Endothelial cell of umbilical vein (primary cell): ENCODE data around the gene PACS1. TPM values are rescaled to one million over a fixed set of nuclear protein-coding genes. Genes with fewer than 3 reads are reported as not detected.

Experiments
- BruUV-seq: library from RNA; stranded (reverse); fragments of 400-500 nt; replicated peaks from 2 replicates; lab custom pipeline; 2021; lab: Mats Ljungman, UMichigan
- CTCF ChIA-PET: fragments of 300-600, 350-600 bp; sonication (Branson Sonifier 250); formaldehyde crosslinking; loops from one replicate; lab custom pipeline; 2021; ENCODE audit warnings: antibody characterized with exemption, inconsistent platforms; lab: Charles Lee
- POLR2A ChIA-PET: fragments of 300-600, 350-600 bp; sonication (Branson Sonifier 250); formaldehyde crosslinking; loops from one replicate; lab custom pipeline; 2021; ENCODE audit warnings: antibody characterized with exemption, inconsistent platforms; lab: Charles Lee
- DNase-seq: peaks from one replicate; pipeline ENCODE4 v3.0.0-alpha.2; 2011; ENCODE audit warnings: low read depth, low spot score
- FAIRE-seq: peaks from 2 replicates; lab custom pipeline; 2011; peaks lifted over from hg19 to GRCh38; lab: Jason Lieb, UNC
- H2AFZ ChIP-seq: 2 replicates; pipeline ENCODE4 v1.6.0; 2012; ENCODE audit warnings: low read depth, low read length, control low read depth, inconsistent platforms
- H3K27ac ChIP-seq: 2 replicates; pipeline ENCODE4 v1.5.1; 2011; ENCODE audit warnings: low read depth, mild to moderate bottlenecking, control low read depth, low read length, moderate library complexity; ENCODE audit not compliant: insufficient read depth
- H3K27me3 ChIP-seq, 2 experiments: 2 replicates each; pipeline versions ENCODE4 v1.6.0 to v1.6.1; 2011; ENCODE audit warnings: low read length in 2 of 2, mixed read lengths in 1 of 2; ENCODE audit not compliant: control insufficient read depth in 2 of 2, insufficient read depth in 2 of 2
- H3K36me3 ChIP-seq, 2 experiments: 2 replicates in 1 of 2; 3 replicates in 1 of 2; pipeline ENCODE4 v1.5.1; 2011; ENCODE audit warnings: low read length in 2 of 2, mild to moderate bottlenecking in 1 of 2, moderate library complexity in 1 of 2; ENCODE audit not compliant: control insufficient read depth in 2 of 2, insufficient read depth in 2 of 2; ENCODE audit errors: extremely low read depth in 1 of 2
- H3K4me1 ChIP-seq: 3 replicates; pipeline ENCODE4 v1.5.1; 2011; ENCODE audit warnings: mild to moderate bottlenecking, low read length; ENCODE audit not compliant: control insufficient read depth, insufficient read depth; ENCODE audit errors: extremely low read depth
- H3K4me2 ChIP-seq: 2 replicates; pipeline ENCODE4 v1.6.1; 2011; ENCODE audit warnings: low read length, control low read depth, mixed read lengths; ENCODE audit not compliant: insufficient read depth
- H3K4me3 ChIP-seq, 3 experiments: fragments of 200-600 bp in 1 of 3; sonication (generic), shearing (Covaris generic) in 1 of 3; replicated peaks in 1 of 3; 2 replicates each; pipeline ENCODE4 v1.5.1; 2011 to 2016; ENCODE audit warnings: control low read depth in 3 of 3, low read length in 3 of 3, mild to moderate bottlenecking in 2 of 3, inconsistent platforms in 1 of 3, low read depth in 1 of 3, moderate library complexity in 1 of 3; ENCODE audit not compliant: insufficient read depth in 1 of 3
- H3K79me2 ChIP-seq: 2 replicates; pipeline ENCODE4 v1.6.0; 2012; ENCODE audit warnings: low read length, inconsistent platforms; ENCODE audit not compliant: control insufficient read depth, insufficient read depth
- H3K9ac ChIP-seq: replicated peaks from 2 replicates; pipeline ENCODE3; 2011; ENCODE audit warnings: low read length, control low read depth; ENCODE audit not compliant: insufficient read depth; ENCODE audit errors: extremely low read depth
- H3K9me1 ChIP-seq: replicated peaks from 3 replicates; pipeline ENCODE4 v1.6.0; 2011; ENCODE audit warnings: mild to moderate bottlenecking, low read length; ENCODE audit not compliant: control insufficient read depth, insufficient read depth; ENCODE audit errors: extremely low read depth
- H3K9me3 ChIP-seq: replicated peaks from 2 replicates; pipeline ENCODE4 v1.5.1; 2012; ENCODE audit warnings: low read length, inconsistent platforms; ENCODE audit not compliant: control insufficient read depth, insufficient read depth
- H4K20me1 ChIP-seq: replicated peaks from 2 replicates; pipeline ENCODE3; 2011; ENCODE audit warnings: mild to moderate bottlenecking, low read length; ENCODE audit not compliant: control insufficient read depth, insufficient read depth; ENCODE audit errors: extremely low read depth
- EZH2 ChIP-seq: IDR thresholded peaks from 2 replicates; pipeline ENCODE4 v1.6.1; 2012; ENCODE audit warnings: borderline replicate concordance, low read depth, mild to moderate bottlenecking, moderate library complexity, low read length, inconsistent platforms; ENCODE audit not compliant: severe bottlenecking
- FOS ChIP-seq: IDR thresholded peaks from 2 replicates; pipeline ENCODE4 v1.6.1; 2011; ENCODE audit warnings: mild to moderate bottlenecking, low read length, moderate library complexity, borderline replicate concordance; ENCODE audit not compliant: insufficient read depth
- GATA2 ChIP-seq: IDR thresholded peaks from 2 replicates; pipeline ENCODE4 v1.7.0; 2011; ENCODE audit warnings: low read depth, mild to moderate bottlenecking, moderate library complexity, mixed read lengths, low read length; ENCODE audit not compliant: insufficient read length, insufficient read depth
- MYC ChIP-seq: IDR thresholded peaks from one replicate; pipeline ENCODE4 v1.6.1; 2011; ENCODE audit warnings: mild to moderate bottlenecking, low read depth, low read length
- POLR2A ChIP-seq: IDR thresholded peaks from 2 replicates; pipeline ENCODE4 v1.6.1; 2012; ENCODE audit warnings: low read depth, mild to moderate bottlenecking, control low read depth, low read length
- POLR2AphosphoS5 ChIP-seq: IDR thresholded peaks from 2 replicates; pipeline ENCODE4 v1.6.1; 2012; ENCODE audit warnings: low read depth, mild to moderate bottlenecking, control low read depth, low read length, moderate library complexity; ENCODE audit not compliant: insufficient read depth
- dilution Hi-C: fragments of 300-500 bp; cut with MboI; formaldehyde crosslinking; loops from one replicate; pipeline ENCODE4 v1.15.0; 2019; ENCODE audit warnings: low sequenced_read_pairs; ENCODE audit not compliant: extremely low pct_ligation_motif_present
- intact Hi-C: fragments of 100-400 bp; cut with micrococcal nuclease; formaldehyde crosslinking; loops from one replicate; pipeline ENCODE4 v1.10.0; 2022
- polyA plus RNA-seq, 4 experiments: library from polyadenylated mRNA; depleted of rRNA in 3 of 4; stranded (reverse) in 3 of 4; unstranded in 1 of 4; fragments of >200 nt; gene quantifications; 2 replicates each; pipeline versions ENCODE4 v1.2.1 to v1.2.3, GENCODE V29; 2011 to 2012; ENCODE audit warnings: missing spikeins in 1 of 4
- total RNA-seq: library from RNA; stranded (reverse); gene quantifications from 2 replicates; pipeline ENCODE4 v1.2.3, GENCODE V29; 2021
- TF ChIP-seq, protein P1 (sequence below), 2 donors: IDR thresholded peaks; 1 replicate in 1 of 2; 2 replicates in 1 of 2; pipeline ENCODE4 v1.5.1; 2011; ENCODE audit warnings: low read length in 2 of 2, mild to moderate bottlenecking in 2 of 2, moderate library complexity in 2 of 2, control low read depth in 1 of 2, inconsistent platforms in 1 of 2, low read depth in 1 of 2; ENCODE audit not compliant: insufficient read depth in 1 of 2; ENCODE audit errors: extremely low read depth in 1 of 2
- TF ChIP-seq, protein P2 (sequence below): IDR thresholded peaks from 2 replicates; pipeline ENCODE4 v1.6.1; 2011; ENCODE audit not compliant: insufficient read depth, insufficient read length

Gene PACS1
- total and polyA plus RNA-seq, 2 donors (not counting 3 experiments of a cell fraction or from before 2014, with no cell fraction given) = 26.4 to 64.4 TPM

DNA sequence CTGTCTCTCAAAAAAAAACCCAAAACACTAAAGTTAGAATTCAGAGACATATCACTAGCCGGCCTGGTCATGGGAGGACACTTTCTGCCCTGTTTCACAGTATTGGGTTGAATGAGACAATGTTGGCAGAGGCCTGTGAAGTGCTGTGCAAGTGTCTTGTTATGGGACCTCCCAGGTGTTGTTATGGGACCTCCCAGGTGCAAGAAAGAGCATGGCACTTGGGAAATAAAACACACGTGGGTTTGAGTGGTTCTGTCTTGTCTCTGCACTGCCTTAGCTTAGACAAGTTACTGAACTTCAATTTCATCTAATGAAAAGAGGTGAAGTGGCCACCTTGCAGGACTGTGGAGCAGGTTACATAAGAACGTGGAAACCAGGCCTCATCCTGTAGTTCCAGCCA, 169.4 kb downstream of the PACS1 start:
- BruUV-seq = no TSS peak
- Histone ChIP-seq H2AFZ (no peak overlapping the region), H3K4me2 (no peak overlapping the region), H3K9me3 (no peaks in the 10 kb centered on the region), H4K20me1 (no peaks in the 10 kb centered on the region), H3K9ac (no peak overlapping the region), H3K27ac (no peak overlapping the region), H3K36me3 (peaks cover 0 to 47% of the 10 kb centered on the region in 2 experiments), H3K4me1 (no peaks in the 10 kb centered on the region), H3K27me3 (no peaks in the 10 kb centered on the region), H3K79me2 (no peaks in the 10 kb centered on the region), H3K4me3 (no peak overlapping the region), H3K9me1 (no peaks in the 10 kb centered on the region)
- intact Hi-C loops = no loop called here
- FAIRE-seq = no peak
- no peak for DNase-seq
- TF ChIP-seq, protein P1, sequence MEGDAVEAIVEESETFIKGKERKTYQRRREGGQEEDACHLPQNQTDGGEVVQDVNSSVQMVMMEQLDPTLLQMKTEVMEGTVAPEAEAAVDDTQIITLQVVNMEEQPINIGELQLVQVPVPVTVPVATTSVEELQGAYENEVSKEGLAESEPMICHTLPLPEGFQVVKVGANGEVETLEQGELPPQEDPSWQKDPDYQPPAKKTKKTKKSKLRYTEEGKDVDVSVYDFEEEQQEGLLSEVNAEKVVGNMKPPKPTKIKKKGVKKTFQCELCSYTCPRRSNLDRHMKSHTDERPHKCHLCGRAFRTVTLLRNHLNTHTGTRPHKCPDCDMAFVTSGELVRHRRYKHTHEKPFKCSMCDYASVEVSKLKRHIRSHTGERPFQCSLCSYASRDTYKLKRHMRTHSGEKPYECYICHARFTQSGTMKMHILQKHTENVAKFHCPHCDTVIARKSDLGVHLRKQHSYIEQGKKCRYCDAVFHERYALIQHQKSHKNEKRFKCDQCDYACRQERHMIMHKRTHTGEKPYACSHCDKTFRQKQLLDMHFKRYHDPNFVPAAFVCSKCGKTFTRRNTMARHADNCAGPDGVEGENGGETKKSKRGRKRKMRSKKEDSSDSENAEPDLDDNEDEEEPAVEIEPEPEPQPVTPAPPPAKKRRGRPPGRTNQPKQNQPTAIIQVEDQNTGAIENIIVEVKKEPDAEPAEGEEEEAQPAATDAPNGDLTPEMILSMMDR (IDR thresholded peaks at IDR 0.05; ENCODE audit: extremely low read depth in 1 of 2, insufficient read depth in 1 of 2, low read depth in 1 of 2, low read length in 2 of 2) = no peak
- TF ChIP-seq POLR2AphosphoS5 (no peak), FOS (no peak), EZH2 (no peak), MYC (no peak), GATA2 (no peak), POLR2A (no peak)
- TF ChIP-seq, protein P2, sequence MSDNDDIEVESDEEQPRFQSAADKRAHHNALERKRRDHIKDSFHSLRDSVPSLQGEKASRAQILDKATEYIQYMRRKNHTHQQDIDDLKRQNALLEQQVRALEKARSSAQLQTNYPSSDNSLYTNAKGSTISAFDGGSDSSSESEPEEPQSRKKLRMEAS = no peak
- dilution Hi-C loops = no loop called here
- ChIA-PET POLR2A (no interaction called here), CTCF (no interaction called here)
